ENCODE data around the gene FRMD1.

DNA sequence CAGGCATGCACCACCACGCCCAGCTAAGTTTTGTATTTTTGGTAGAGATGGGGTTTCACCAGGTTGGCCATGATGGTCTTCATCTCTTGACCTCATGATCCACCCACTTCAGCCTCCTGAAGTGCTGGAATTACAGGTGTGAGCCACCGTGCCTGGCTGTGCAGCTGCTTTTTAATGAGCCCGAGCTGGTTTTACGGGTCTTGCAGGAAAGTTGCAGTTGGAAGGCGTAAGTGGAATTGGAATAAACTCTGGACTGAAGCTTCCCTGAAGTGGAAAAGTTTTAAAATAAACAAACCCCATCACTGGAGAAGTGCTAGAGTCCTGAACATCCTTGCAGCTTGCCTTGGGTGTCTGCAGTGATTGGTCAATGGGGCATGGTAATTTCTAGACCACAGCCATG, 41.2 kb downstream of the FRMD1 start:
- TF ChIP-seq, protein P1, sequence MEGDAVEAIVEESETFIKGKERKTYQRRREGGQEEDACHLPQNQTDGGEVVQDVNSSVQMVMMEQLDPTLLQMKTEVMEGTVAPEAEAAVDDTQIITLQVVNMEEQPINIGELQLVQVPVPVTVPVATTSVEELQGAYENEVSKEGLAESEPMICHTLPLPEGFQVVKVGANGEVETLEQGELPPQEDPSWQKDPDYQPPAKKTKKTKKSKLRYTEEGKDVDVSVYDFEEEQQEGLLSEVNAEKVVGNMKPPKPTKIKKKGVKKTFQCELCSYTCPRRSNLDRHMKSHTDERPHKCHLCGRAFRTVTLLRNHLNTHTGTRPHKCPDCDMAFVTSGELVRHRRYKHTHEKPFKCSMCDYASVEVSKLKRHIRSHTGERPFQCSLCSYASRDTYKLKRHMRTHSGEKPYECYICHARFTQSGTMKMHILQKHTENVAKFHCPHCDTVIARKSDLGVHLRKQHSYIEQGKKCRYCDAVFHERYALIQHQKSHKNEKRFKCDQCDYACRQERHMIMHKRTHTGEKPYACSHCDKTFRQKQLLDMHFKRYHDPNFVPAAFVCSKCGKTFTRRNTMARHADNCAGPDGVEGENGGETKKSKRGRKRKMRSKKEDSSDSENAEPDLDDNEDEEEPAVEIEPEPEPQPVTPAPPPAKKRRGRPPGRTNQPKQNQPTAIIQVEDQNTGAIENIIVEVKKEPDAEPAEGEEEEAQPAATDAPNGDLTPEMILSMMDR (IDR thresholded peaks at IDR 0.05), result no peak
- TF ChIP-seq EZH2 (IDR thresholded peaks at IDR 0.05), result no peak

Data from neural progenitor cell (in vitro differentiated cells).